ENCODE results near the gene PCDH15. TPM values are rescaled to one million over a fixed set of nuclear protein-coding genes. Genes with fewer than 3 reads are reported as not detected.
A peak's percentile ranks its signal among the peaks of the same experiment; 100 is the strongest.

The PCDH15 gene
- total and polyA plus RNA-seq, 2 of the 13 experiments (the other 11 are each of a cell fraction or from before 2014, with no cell fraction given), result not detected

GRCh38 chr10:54477738-54478137 is 323.3 kb downstream of the PCDH15 start:
- intact Hi-C loops (cut with micrococcal nuclease; ENCODE audit: unreplicated experiment), result no loop called here
- BruUV-seq (replicated peaks), result no TSS peak
- CTCF ChIA-PET (ENCODE audit: low intra/inter-chr PET ratio, low total read pairs), result no interaction called here

More at GRCh38 chr10:54477738-54478137, 323.3 kb downstream of the PCDH15 start:
- Histone ChIP-seq H3K9me3 (ENCODE audit: low read length) (no peaks in the 10 kb centered on the region), H3K27ac (ENCODE audit: extremely low read length, insufficient read depth, low read length) (no peak overlapping the region), H3K4me1 (ENCODE audit: insufficient read depth, low read length) (no peaks in the 10 kb centered on the region), H3K79me2 (ENCODE audit: insufficient read depth, low read length) (no peaks in the 10 kb centered on the region), H3K4me2 (ENCODE audit: low read depth, low read length) (no peak overlapping the region), H4K20me1 (ENCODE audit: insufficient read depth, low read length) (no peaks in the 10 kb centered on the region), H3K27me3 (ENCODE audit: control insufficient read depth in 1 of 2, insufficient read depth in 2 of 2, low read length in 2 of 2) (no peaks in the 10 kb centered on the region), H3K36me3 (replicated peaks in 1 of 2; ENCODE audit: control insufficient read depth in 1 of 2, insufficient read depth in 2 of 2, low read length in 2 of 2) (no peaks in the 10 kb centered on the region), H3K9ac (ENCODE audit: insufficient read depth, low read depth, low read length) (no peak overlapping the region), H3K4me3 (replicated peaks in 1 of 3; ENCODE audit: insufficient read depth in 1 of 3, low read depth in 2 of 3, low read length in 3 of 3) (no peak overlapping the region), H2AFZ (ENCODE audit: low read length) (no peak overlapping the region)
- DNase-seq (ENCODE audit: low spot score), result no peak
- no peak for ATAC-seq
- 14% methylated on average over 4 of the region's 4 CpGs for WGBS (ENCODE audit: low lambda C conversion rate)
- TF ChIP-seq ZNF263 (CRISPR knock-in tag; IDR thresholded peaks at IDR 0.05), result no peak
- TF ChIP-seq ZNF253 (CRISPR knock-in tag; IDR thresholded peaks at IDR 0.05; ENCODE audit: borderline replicate concordance), result no peak
- TF ChIP-seq CHD4 (IDR thresholded peaks at IDR 0.05; ENCODE audit: borderline replicate concordance, low read length), result no peak
- no peak for TF ChIP-seq ZNF687 (CRISPR knock-in tag; IDR thresholded peaks at IDR 0.05)
- TF ChIP-seq CEBPB (IDR thresholded peaks at IDR 0.05; ENCODE audit: borderline replicate concordance, low read depth, low read length), result peak; percentile 65; the same call in 1 of the 2 replicates
- no peak for TF ChIP-seq U2AF2 (IDR thresholded peaks at IDR 0.05; ENCODE audit: low read depth, low read length)
- no peak for TF ChIP-seq NONO (IDR thresholded peaks at IDR 0.05)
- TF ChIP-seq NONO (CRISPR knock-in tag; conservative IDR thresholded peaks at IDR 0.05), result no peak
- in situ Hi-C loops (cut with HindIII; ENCODE audit: extremely low pct_ligation_motif_present, low pct_unique_long_range_greater_than_20kb), result no loop called here
- no peak for FAIRE-seq
- POLR2A ChIA-PET, result no interaction called here

Data from HepG2 (cell line).